Activated CD4-positive, alpha-beta memory T cell treated with anti-CD3 and anti-CD28 coated beads for 36 hours (primary cell): Measurements from ENCODE around the gene FBXL13. TPM values are rescaled to one million over a fixed set of nuclear protein-coding genes. Genes with fewer than 3 reads are reported as not detected.
"Not testable (repeated sequence)": the region's sequence is repeated elsewhere in the genome, so short reads cannot be mapped to it uniquely, and the experiment has no call there.

Source experiments
- CTCF ChIA-PET: fragments of 350-600 bp; sonication (Branson Sonifier 250); formaldehyde crosslinking; loops from one replicate; lab custom pipeline; 2021; ENCODE audit warnings: antibody characterized with exemption, inconsistent platforms; lab: Charles Lee
- POLR2A ChIA-PET: fragments of 350-600 bp; sonication (Branson Sonifier 250); formaldehyde crosslinking; loops from one replicate; lab custom pipeline; 2021; ENCODE audit warnings: antibody characterized with exemption; lab: Charles Lee
- DNase-seq: peaks from one replicate; pipeline ENCODE4 v3.0.0-alpha.2; 2020
- H3K27ac Mint-ChIP-seq: one replicate; pipeline ENCODE4 v1.8.0; 2021; ENCODE audit warnings: mixed read lengths
- H3K27me3 Mint-ChIP-seq: one replicate; pipeline ENCODE4 v1.8.0; 2021; ENCODE audit warnings: mixed read lengths
- H3K36me3 Mint-ChIP-seq: one replicate; pipeline ENCODE4 v1.8.0; 2021; ENCODE audit warnings: mixed read lengths
- H3K4me1 Mint-ChIP-seq: one replicate; pipeline ENCODE4 v1.8.0; 2021; ENCODE audit warnings: low read depth, mixed read lengths
- H3K4me3 Mint-ChIP-seq: one replicate; pipeline ENCODE4 v1.8.0; 2021; ENCODE audit warnings: mild to moderate bottlenecking, mixed read lengths
- H3K9me3 Mint-ChIP-seq: one replicate; pipeline ENCODE4 v1.8.0; 2021; ENCODE audit warnings: mixed read lengths
- intact Hi-C: fragments of 100-400 bp; cut with micrococcal nuclease; formaldehyde crosslinking; loops from one replicate; pipeline ENCODE4 v1.15.1; 2023
- total RNA-seq, 2 experiments: library from RNA; stranded (reverse); gene quantifications; one replicate each; pipeline ENCODE4 v1.2.3, GENCODE V29; 2021

FBXL13 gene
- total RNA-seq, 2 experiments from 2014 or later, result 0.45 to 0.63 TPM

GRCh38 chr7:102975854-102976253, 98.7 kb downstream of the FBXL13 start:
- intact Hi-C loops, result no loop called here
- no peak overlapping the region for H3K27ac Mint-ChIP-seq
- no peaks in the 10 kb centered on the region for H3K9me3 Mint-ChIP-seq
- CTCF ChIA-PET, result no interaction called here
- H3K4me3 Mint-ChIP-seq, result no peak overlapping the region
- H3K27me3 Mint-ChIP-seq, result no peaks in the 10 kb centered on the region
- H3K4me1 Mint-ChIP-seq, result no peaks in the 10 kb centered on the region
- no peak for DNase-seq
- POLR2A ChIA-PET, result no interaction called here
- H3K36me3 Mint-ChIP-seq, result no peaks in the 10 kb centered on the region

GRCh38 chr7:102974366-102975236, 100.0 kb downstream of the FBXL13 start:
- ChIA-PET CTCF (no interaction called here), POLR2A (no interaction called here)
- DNase-seq, result no peak
- H3K4me3 Mint-ChIP-seq, result no peak overlapping the region
- H3K27me3 Mint-ChIP-seq, result no peaks in the 10 kb centered on the region
- no peaks in the 10 kb centered on the region for H3K4me1 Mint-ChIP-seq
- H3K27ac Mint-ChIP-seq, result no peak overlapping the region
- intact Hi-C loops, result no loop called here
- H3K9me3 Mint-ChIP-seq, result no peaks in the 10 kb centered on the region
- no peaks in the 10 kb centered on the region for H3K36me3 Mint-ChIP-seq

GRCh38 chr7:102973096-102973802, 101.3 kb downstream of the FBXL13 start:
- no peaks in the 10 kb centered on the region for H3K9me3 Mint-ChIP-seq
- H3K4me3 Mint-ChIP-seq, result no peak overlapping the region
- no peaks in the 10 kb centered on the region for H3K36me3 Mint-ChIP-seq
- CTCF ChIA-PET, result no interaction called here
- POLR2A ChIA-PET, result no interaction called here
- no peaks in the 10 kb centered on the region for H3K27me3 Mint-ChIP-seq
- H3K27ac Mint-ChIP-seq, result no peak overlapping the region
- no peak for DNase-seq
- intact Hi-C loops, result no loop called here
- no peaks in the 10 kb centered on the region for H3K4me1 Mint-ChIP-seq

GRCh38 chr7:102967798-102968197, 106.8 kb downstream of the FBXL13 start:
- no peak overlapping the region for H3K27ac Mint-ChIP-seq
- H3K27me3 Mint-ChIP-seq, result no peaks in the 10 kb centered on the region
- CTCF ChIA-PET, result no interaction called here
- intact Hi-C loops, result loop anchor here (5.0 kb wide), 1 partner anchor 50 kb away; no protein-coding TSS in a partner anchor
- H3K4me3 Mint-ChIP-seq, result no peak overlapping the region
- H3K9me3 Mint-ChIP-seq, result no peaks in the 10 kb centered on the region
- H3K36me3 Mint-ChIP-seq, result no peaks in the 10 kb centered on the region
- POLR2A ChIA-PET, result no interaction called here
- no peaks in the 10 kb centered on the region for H3K4me1 Mint-ChIP-seq
- DNase-seq, result no peak

GRCh38 chr7:102966465-102966864, 108.1 kb downstream of the FBXL13 start:
- Mint-ChIP-seq H3K9me3 (peaks cover 2% of the 10 kb centered on the region), H3K4me1 (no peaks in the 10 kb centered on the region), H3K27me3 (no peaks in the 10 kb centered on the region), H3K4me3 (no peak overlapping the region), H3K36me3 (no peaks in the 10 kb centered on the region), H3K27ac (no peak overlapping the region)
- intact Hi-C loops, result loop anchor here (5.0 kb wide), 1 partner anchor 51 kb away; no protein-coding TSS in a partner anchor
- CTCF ChIA-PET, result no interaction called here
- POLR2A ChIA-PET, result no interaction called here
- DNase-seq, result no peak

GRCh38 chr7:102961993-102962392, 112.6 kb downstream of the FBXL13 start:
- H3K4me3 Mint-ChIP-seq, H3K27ac Mint-ChIP-seq, CTCF ChIA-PET: not testable (repeated sequence)

GRCh38 chr7:102958004-102958403, 116.6 kb downstream of the FBXL13 start:
- DNase-seq, H3K27me3 Mint-ChIP-seq, intact Hi-C loops, CTCF ChIA-PET, H3K27ac Mint-ChIP-seq, H3K36me3 Mint-ChIP-seq, POLR2A ChIA-PET, H3K4me1 Mint-ChIP-seq, H3K4me3 Mint-ChIP-seq: not testable (repeated sequence)
- peaks cover 30% of the 10 kb centered on the region for H3K9me3 Mint-ChIP-seq

More at GRCh38 chr7:102961993-102962392, 112.6 kb downstream of the FBXL13 start:
- H3K9me3 Mint-ChIP-seq, intact Hi-C loops, H3K27me3 Mint-ChIP-seq, H3K36me3 Mint-ChIP-seq, DNase-seq, POLR2A ChIA-PET, H3K4me1 Mint-ChIP-seq: not testable (repeated sequence)

GRCh38 chr7:102954359-102954758, 120.2 kb downstream of the FBXL13 start:
- H3K4me1 Mint-ChIP-seq, DNase-seq, H3K4me3 Mint-ChIP-seq, intact Hi-C loops, CTCF ChIA-PET, H3K27ac Mint-ChIP-seq, H3K27me3 Mint-ChIP-seq, H3K36me3 Mint-ChIP-seq, POLR2A ChIA-PET: not testable (repeated sequence)
- H3K9me3 Mint-ChIP-seq, result peaks cover 30% of the 10 kb centered on the region

- intact Hi-C loops, result no loop called here
- Mint-ChIP-seq H3K4me3 (no peak overlapping the region), H3K27me3 (no peaks in the 10 kb centered on the region), H3K4me1 (no peaks in the 10 kb centered on the region), H3K9me3 (peaks cover 30% of the 10 kb centered on the region), H3K27ac (no peak overlapping the region), H3K36me3 (peaks cover 4% of the 10 kb centered on the region)
- no peak for DNase-seq
- POLR2A ChIA-PET, result no interaction called here
- CTCF ChIA-PET, result no interaction called here
Measured at GRCh38 chr7:102953406-102953805, 121.2 kb downstream of the FBXL13 start.

- CTCF ChIA-PET, result no interaction called here
- peaks cover 26% of the 10 kb centered on the region for H3K9me3 Mint-ChIP-seq
- intact Hi-C loops, result no loop called here
Measured at GRCh38 chr7:102951839-102952238, 122.8 kb downstream of the FBXL13 start.

GRCh38 chr7:102944241-102944640, 130.4 kb downstream of the FBXL13 start:
- Mint-ChIP-seq H3K27me3 (no peaks in the 10 kb centered on the region), H3K4me3 (no peak overlapping the region), H3K27ac (no peak overlapping the region), H3K36me3 (no peaks in the 10 kb centered on the region), H3K9me3 (no peaks in the 10 kb centered on the region), H3K4me1 (no peaks in the 10 kb centered on the region)
- CTCF ChIA-PET, result no interaction called here
- intact Hi-C loops, result no loop called here
- DNase-seq, result no peak
- POLR2A ChIA-PET, result no interaction called here

More at GRCh38 chr7:102951839-102952238, 122.8 kb downstream of the FBXL13 start:
- no peaks in the 10 kb centered on the region for H3K27me3 Mint-ChIP-seq
- POLR2A ChIA-PET, result no interaction called here
- no peak for DNase-seq
- no peaks in the 10 kb centered on the region for H3K4me1 Mint-ChIP-seq
- H3K27ac Mint-ChIP-seq, result no peak overlapping the region
- no peak overlapping the region for H3K4me3 Mint-ChIP-seq
- H3K36me3 Mint-ChIP-seq, result peaks cover 1% of the 10 kb centered on the region

- ChIA-PET POLR2A (no interaction called here), CTCF (no interaction called here)
- Mint-ChIP-seq H3K36me3 (no peaks in the 10 kb centered on the region), H3K4me3 (no peak overlapping the region), H3K9me3 (no peaks in the 10 kb centered on the region), H3K27me3 (no peaks in the 10 kb centered on the region), H3K27ac (no peak overlapping the region), H3K4me1 (no peaks in the 10 kb centered on the region)
- no peak for DNase-seq
- intact Hi-C loops, result no loop called here
Measured at GRCh38 chr7:102943423-102944169, 131.0 kb downstream of the FBXL13 start.
